HepG2 (cell line): ENCODE measurements around the gene PARVA.

Experiments used
- MAFF ChIP-seq: IDR thresholded peaks from 2 replicates; pipeline ENCODE4 v1.6.1; 2011; ENCODE audit warnings: low read depth, low read length, improper control_type of control experiment
- MYC ChIP-seq: sonication (generic); formaldehyde crosslinking; IDR thresholded peaks from 2 replicates; pipeline ENCODE4 v1.9.0; 2021; ENCODE audit warnings: missing genetic modification reagents, borderline replicate concordance
- ZNF7 ChIP-seq: IDR thresholded peaks from 2 replicates; pipeline ENCODE4 v1.6.1; 2016; ENCODE audit warnings: missing biosample characterization, missing genetic modification reagents

DNA sequence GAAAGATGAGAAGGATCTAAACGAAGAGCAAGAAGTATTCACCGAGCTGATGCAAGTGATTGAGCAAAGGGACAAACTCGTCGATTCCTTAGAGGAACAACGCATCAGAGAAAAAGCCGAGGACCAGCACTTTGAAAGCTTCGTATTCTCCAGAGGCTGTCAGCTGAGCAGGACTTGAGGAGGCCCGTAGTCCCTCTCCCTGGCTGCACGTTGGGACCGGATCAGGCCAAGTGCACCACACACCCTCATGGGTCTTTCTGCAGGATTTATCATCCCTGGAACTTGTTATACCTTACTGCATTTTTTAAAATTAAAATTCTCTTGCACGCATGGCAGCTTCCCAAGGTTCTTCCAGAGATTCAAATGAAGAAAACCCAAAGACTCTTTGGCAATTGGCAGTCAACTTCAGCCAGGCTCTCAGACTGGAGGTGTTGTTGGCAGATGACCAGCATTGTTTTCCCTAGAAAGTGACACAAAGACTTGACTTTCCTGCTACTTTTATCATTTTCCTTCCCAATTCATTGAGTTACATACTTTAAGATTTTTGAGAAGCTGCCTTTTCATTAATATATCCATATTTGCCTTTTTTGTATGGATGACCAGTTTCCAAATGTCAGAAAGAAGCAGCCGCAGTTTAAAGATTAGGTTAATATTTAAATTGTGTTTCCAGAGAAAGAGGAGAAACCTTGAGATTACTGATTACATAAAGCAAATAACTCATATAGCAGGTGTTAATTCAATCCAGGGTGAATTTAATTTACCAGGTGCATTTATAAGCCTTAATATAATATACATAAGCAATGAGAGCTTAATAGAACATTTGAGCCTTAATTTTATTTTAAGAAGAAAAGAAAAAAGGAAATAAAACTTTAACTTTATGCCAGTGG, 18.8 kb upstream of the PARVA start:
- no peak for TF ChIP-seq MYC (CRISPR knock-in tag)
- TF ChIP-seq ZNF7 (CRISPR knock-in tag) = no peak
- no peak for TF ChIP-seq MAFF
